Body of pancreas (tissue), 4 donors: ENCODE results near the gene TEX54. TPM values are rescaled to one million over a fixed set of nuclear protein-coding genes. Genes with fewer than 3 reads are reported as not detected.

Experiments
- ATAC-seq: fragments of 150-250 bp; one replicate; pipeline ENCODE4 v1.9.1; 2016
- DNase-seq, 4 donors: peaks; one replicate each; pipeline ENCODE4 v3.0.0-alpha.2; 2019
- H3K27ac ChIP-seq, 4 donors: fragments of 200-600 bp; sonication (generic); 1 replicate in 3 of 4; 2 replicates in 1 of 4; pipeline versions ENCODE4 v1.5.1 to v1.6.1; 2016 to 2019; ENCODE audit warnings: mild to moderate bottlenecking in 1 of 4, mixed read lengths in 1 of 4, moderate library complexity in 1 of 4
- H3K27me3 ChIP-seq, 2 donors: fragments of 200-600 bp; sonication (generic); one replicate each; pipeline ENCODE4 v1.6.0; 2016; ENCODE audit warnings: mild to moderate bottlenecking in 1 of 2
- H3K36me3 ChIP-seq, 2 donors: fragments of 200-600 bp; sonication (generic); replicated peaks in 1 of 2; 2 replicates each; pipeline ENCODE4 v1.5.1; 2016; ENCODE audit warnings: low read depth in 2 of 2; ENCODE audit not compliant: insufficient read depth in 1 of 2
- H3K4me1 ChIP-seq: fragments of 200-600 bp; sonication (generic); one replicate; pipeline ENCODE4 v1.6.0; 2016
- H3K4me3 ChIP-seq, 2 donors: fragments of 200-600 bp; sonication (generic); 1 replicate in 1 of 2; 2 replicates in 1 of 2; pipeline ENCODE4 v1.5.1; 2016 to 2019
- H3K9me3 ChIP-seq, 3 donors: fragments of 200-600 bp; sonication (generic); 1 replicate in 2 of 3; 2 replicates in 1 of 3; pipeline ENCODE4 v1.5.1; 2016
- CTCF ChIP-seq, 7 experiments: fragments of 450-650 bp in 4 of 7; fragments of 200-600 bp in 3 of 7; sonication (generic) in 3 of 7; IDR thresholded peaks; one replicate each; pipeline ENCODE4 v1.5.1; 2016 to 2019; ENCODE audit warnings: antibody characterized with exemption in 7 of 7
- POLR2A ChIP-seq, 3 donors: fragments of 450-650 bp; IDR thresholded peaks; one replicate each; pipeline ENCODE4 v1.6.1; 2016; ENCODE audit warnings: antibody characterized with exemption in 3 of 3, mild to moderate bottlenecking in 2 of 3
- WGBS, 2 donors: methylation state at CpG; one replicate each; pipeline ENCODE4 v1.1.5; 2017; 5-methylcytosine and 5-hydroxymethylcytosine counted together
- intact Hi-C: fragments of 100-400 bp; cut with DNase I; formaldehyde crosslinking; loops from one replicate; pipeline ENCODE4 v1.15.1; 2023
- total RNA-seq, 2 donors: library from RNA; depleted of rRNA; stranded (reverse); fragments of >200 nt; gene quantifications; one replicate each; pipeline ENCODE4 v1.1.0, GENCODE V29; 2016

TEX54 gene
- total RNA-seq, 2 donors from 2014 or later, result not detected

GRCh38 chr11:62791501-62792201 is 41.0 kb downstream of the TEX54 start, which contains the start of gene TMEM223:
TSS of gene TMEM223 (minus strand) at chr11:62792006. CDS start at chr11:62791994, 12 bp downstream.
- TF ChIP-seq POLR2A (IDR thresholded peaks at IDR 0.05) (peak; percentile 63 to 88 (median 84)), CTCF (IDR thresholded peaks at IDR 0.05) (peak in 4 of 7 experiments; percentile 32 to 43 (median 38))
- no peaks in the 10 kb centered on the region for H3K9me3 ChIP-seq
- intact Hi-C loops, result no loop called here
- H3K27me3 ChIP-seq, result no peaks in the 10 kb centered on the region
- peak within 1 kb of the TSS; percentile 42 to 97 for H3K4me3 ChIP-seq
- H3K36me3 ChIP-seq, result peaks cover 6 to 23% of the 10 kb centered on the region in 2 donors
- H3K27ac ChIP-seq, result peak within 1 kb of the TSS; percentile 48 to 86 (median 72)
- ATAC-seq (peak; percentile 70), DNase-seq (peak; percentile 84 to 87 (median 86))
- WGBS, 2 donors, result 0% methylated on average over 2 to 50 of the region's 58 CpGs
- H3K4me1 ChIP-seq, result peaks cover 41% of the 10 kb centered on the region

- no peaks in the 10 kb centered on the region for H3K27me3 ChIP-seq
- DNase-seq, result no peak
- peaks cover 52% of the 10 kb centered on the region for H3K4me1 ChIP-seq
- intact Hi-C loops, result no loop called here
- peaks cover 5 to 6% of the 10 kb centered on the region in 2 donors for H3K36me3 ChIP-seq
- ATAC-seq, result no peak
- H3K9me3 ChIP-seq, result no peaks in the 10 kb centered on the region
- H3K4me3 ChIP-seq, result no peak overlapping the region
- peak overlapping the region in 1 of 4 donors; percentile 1 for H3K27ac ChIP-seq
- TF ChIP-seq CTCF (IDR thresholded peaks at IDR 0.05) (no peak), POLR2A (IDR thresholded peaks at IDR 0.05) (no peak)
- WGBS, 2 donors, result 66 to 83% methylated on average over 3 of the region's 3 CpGs
These were observed 43.1 kb downstream of the TEX54 start for GRCh38 chr11:62789576-62789975.

GRCh38 chr11:62788991-62789390 is 43.6 kb downstream of the TEX54 start:
- H3K4me3 ChIP-seq, result no peak overlapping the region
- H3K27ac ChIP-seq, result peak overlapping the region in 2 of 4 donors; percentile 1 to 98
- no peaks in the 10 kb centered on the region for H3K27me3 ChIP-seq
- no peaks in the 10 kb centered on the region for H3K9me3 ChIP-seq
- H3K4me1 ChIP-seq, result peaks cover 52% of the 10 kb centered on the region
- DNase-seq (no peak), ATAC-seq (no peak)
- TF ChIP-seq POLR2A (IDR thresholded peaks at IDR 0.05), result no peak
- TF ChIP-seq CTCF (IDR thresholded peaks at IDR 0.05), result no peak
- intact Hi-C loops, result no loop called here
- peaks cover 2 to 4% of the 10 kb centered on the region in 2 donors for H3K36me3 ChIP-seq
- WGBS, 2 donors, result 45 to 83% methylated on average over 4 to 5 of the region's 5 CpGs

GRCh38 chr11:62787005-62787759 is 45.5 kb downstream of the TEX54 start, which contains the start of gene TMEM179B:
TSS of gene TMEM179B (plus strand) at chr11:62787402. CDS start at chr11:62787432, 30 bp downstream.
- intact Hi-C loops, result no loop called here
- Histone ChIP-seq H3K27ac (peak within 1 kb of the TSS; percentile 85 to 98 (median 98)), H3K36me3 (no peaks in the 10 kb centered on the region), H3K4me3 (peak within 1 kb of the TSS; percentile 79 to 86), H3K27me3 (no peaks in the 10 kb centered on the region), H3K9me3 (no peaks in the 10 kb centered on the region), H3K4me1 (peaks cover 46% of the 10 kb centered on the region)
- peak; percentile 91 for ATAC-seq
- TF ChIP-seq POLR2A (IDR thresholded peaks at IDR 0.05), result peak; percentile 93 to 98 (median 96)
- TF ChIP-seq CTCF (IDR thresholded peaks at IDR 0.05), result peak; percentile 5 to 71 (median 59)
- 0% methylated on average over 16 to 88 of the region's 88 CpGs for WGBS, 2 donors
- DNase-seq, result peak; percentile 98 to 99 (median 99)
